ENCODE results near the gene JAKMIP1. TPM values are rescaled to one million over a fixed set of nuclear protein-coding genes. Genes with fewer than 3 reads are reported as not detected.

The JAKMIP1 gene
- total and polyA plus RNA-seq, 2 experiments from 2014 or later: not detected

GRCh38 chr4:6184169-6184568 is 16.2 kb downstream of the JAKMIP1 start:
- no peaks in the 10 kb centered on the region for H3K4me1 ChIP-seq (ENCODE audit: insufficient read depth)
- TF ChIP-seq EZH2 (IDR thresholded peaks at IDR 0.05; ENCODE audit: insufficient read depth, poor library complexity, severe bottlenecking) (no peak), EZH2phosphoT487 (IDR thresholded peaks at IDR 0.05; ENCODE audit: insufficient read depth, low read depth) (no peak)
- DNase-seq: no peak
- H3K27ac ChIP-seq: no peak overlapping the region
- in situ Hi-C loops (cut with MboI): no loop called here
- H3K79me2 ChIP-seq (ENCODE audit: insufficient read depth): no peaks in the 10 kb centered on the region
- H4K20me1 ChIP-seq (ENCODE audit: insufficient read depth): no peaks in the 10 kb centered on the region
- H3K9ac ChIP-seq: no peak overlapping the region
- H3K36me3 ChIP-seq (ENCODE audit: low read depth): no peaks in the 10 kb centered on the region
- no peaks in the 10 kb centered on the region for H3F3A ChIP-seq (ENCODE audit: insufficient read depth)
- no peaks in the 10 kb centered on the region for H3K9me3 ChIP-seq (ENCODE audit: low read depth)
- H3K27me3 ChIP-seq (replicated peaks; ENCODE audit: insufficient read depth): no peaks in the 10 kb centered on the region; the same call in 1 of the 2 replicates
- no peaks in the 10 kb centered on the region for H3K9me2 ChIP-seq (ENCODE audit: insufficient read depth)
- no peak overlapping the region for H3K4me2 ChIP-seq (ENCODE audit: unreplicated experiment)
- H2AFZ ChIP-seq: no peak overlapping the region
- 28 to 40% methylated on average over 5 of the region's 5 CpGs for WGBS, 2 experiments (ENCODE audit: low coverage in 1 of 2, low lambda C conversion rate in 2 of 2, missing lambda C conversion rate in 2 of 2)
- no peak overlapping the region for H3K4me3 ChIP-seq

GRCh38 chr4:6183740-6184139 is 16.6 kb downstream of the JAKMIP1 start:
- H3K9me2 ChIP-seq (ENCODE audit: insufficient read depth): no peaks in the 10 kb centered on the region
- H3K4me3 ChIP-seq: no peak overlapping the region
- no peaks in the 10 kb centered on the region for H3F3A ChIP-seq (ENCODE audit: insufficient read depth)
- no peak for TF ChIP-seq EZH2 (IDR thresholded peaks at IDR 0.05; ENCODE audit: insufficient read depth, poor library complexity, severe bottlenecking)
- H3K79me2 ChIP-seq (ENCODE audit: insufficient read depth): no peaks in the 10 kb centered on the region
- H3K27me3 ChIP-seq (replicated peaks; ENCODE audit: insufficient read depth): no peaks in the 10 kb centered on the region; the same call in 1 of the 2 replicates
- no peak overlapping the region for H3K4me2 ChIP-seq (ENCODE audit: unreplicated experiment)
- H3K27ac ChIP-seq: no peak overlapping the region
- no peaks in the 10 kb centered on the region for H3K9me3 ChIP-seq (ENCODE audit: low read depth)
- H3K36me3 ChIP-seq (ENCODE audit: low read depth): no peaks in the 10 kb centered on the region
- H3K4me1 ChIP-seq (ENCODE audit: insufficient read depth): no peaks in the 10 kb centered on the region
- no peak overlapping the region for H3K9ac ChIP-seq
- H2AFZ ChIP-seq: no peak overlapping the region
- WGBS, 2 experiments (ENCODE audit: low coverage in 1 of 2, low lambda C conversion rate in 2 of 2, missing lambda C conversion rate in 2 of 2): 2 to 4% methylated on average over 4 of the region's 4 CpGs
- in situ Hi-C loops (cut with MboI): no loop called here
- no peaks in the 10 kb centered on the region for H4K20me1 ChIP-seq (ENCODE audit: insufficient read depth)
- DNase-seq: no peak

DNA sequence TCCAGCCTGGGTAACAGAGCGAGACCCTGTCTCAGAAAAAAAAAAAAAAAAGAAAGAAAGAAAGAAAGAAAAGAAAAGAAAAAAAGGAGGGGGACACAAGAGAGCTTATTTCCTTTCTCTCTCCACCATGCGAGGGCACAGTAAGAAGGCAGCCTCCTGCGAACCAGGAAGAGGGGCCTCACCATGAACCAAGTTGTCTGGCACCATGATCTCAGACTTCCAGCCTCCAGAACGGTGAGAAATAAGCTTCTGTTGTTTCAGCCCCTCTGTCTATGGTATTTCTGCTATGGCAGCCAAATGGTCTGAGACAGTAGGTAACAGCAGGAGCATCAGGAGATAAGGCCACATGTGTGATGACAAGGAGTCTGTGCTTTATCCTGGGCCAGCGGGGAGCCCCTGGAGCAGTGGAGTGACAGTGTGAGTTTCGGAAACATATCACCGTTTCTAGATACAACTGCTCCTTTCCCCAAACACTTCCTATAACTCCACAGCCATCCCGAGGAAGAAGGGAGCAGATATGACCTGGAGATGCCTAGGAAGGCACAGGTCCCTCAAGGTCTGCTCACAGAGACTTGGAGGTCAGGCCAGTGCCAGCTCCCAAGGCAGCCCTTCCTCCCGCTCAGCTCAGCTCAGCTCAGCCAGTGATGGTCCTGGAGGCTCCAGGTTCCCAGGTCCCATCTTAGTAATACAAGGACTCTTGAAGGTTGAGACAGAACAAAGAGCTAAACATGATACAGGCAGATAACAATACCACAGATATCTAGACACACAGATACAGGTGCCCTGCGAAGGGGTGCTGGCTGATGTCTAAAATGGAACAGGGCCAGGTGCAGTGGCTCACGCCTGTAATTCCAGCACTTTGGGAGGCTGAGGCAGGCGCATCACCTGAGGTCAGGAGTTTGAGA is 17.7 kb downstream of the JAKMIP1 start:
- Histone ChIP-seq H3K9ac (no peak overlapping the region), H3K4me2 (ENCODE audit: unreplicated experiment) (no peak overlapping the region), H3K36me3 (ENCODE audit: low read depth) (no peaks in the 10 kb centered on the region), H3K27me3 (replicated peaks; ENCODE audit: insufficient read depth) (no peaks in the 10 kb centered on the region; the same call in 1 of the 2 replicates), H3K4me3 (no peak overlapping the region), H3K9me3 (ENCODE audit: low read depth) (no peaks in the 10 kb centered on the region), H2AFZ (no peak overlapping the region), H3F3A (ENCODE audit: insufficient read depth) (no peaks in the 10 kb centered on the region), H4K20me1 (ENCODE audit: insufficient read depth) (no peaks in the 10 kb centered on the region), H3K27ac (no peak overlapping the region), H3K9me2 (ENCODE audit: insufficient read depth) (no peaks in the 10 kb centered on the region), H3K79me2 (ENCODE audit: insufficient read depth) (no peaks in the 10 kb centered on the region), H3K4me1 (ENCODE audit: insufficient read depth) (no peaks in the 10 kb centered on the region)
- WGBS, 2 experiments (ENCODE audit: low coverage in 1 of 2, low lambda C conversion rate in 2 of 2, missing lambda C conversion rate in 2 of 2): 32 to 34% methylated on average over 12 of the region's 12 CpGs
- no peak for DNase-seq
- TF ChIP-seq EZH2 (IDR thresholded peaks at IDR 0.05; ENCODE audit: insufficient read depth, poor library complexity, severe bottlenecking) (no peak), EZH2phosphoT487 (IDR thresholded peaks at IDR 0.05; ENCODE audit: insufficient read depth, low read depth) (no peak)
- in situ Hi-C loops (cut with MboI): no loop called here

GRCh38 chr4:6180841-6181631 is 19.3 kb downstream of the JAKMIP1 start:
- H3K4me3 ChIP-seq: no peak overlapping the region
- no peaks in the 10 kb centered on the region for H3K4me1 ChIP-seq (ENCODE audit: insufficient read depth)
- H4K20me1 ChIP-seq (ENCODE audit: insufficient read depth): no peaks in the 10 kb centered on the region
- no peak overlapping the region for H3K27ac ChIP-seq
- H3K27me3 ChIP-seq (replicated peaks; ENCODE audit: insufficient read depth): no peaks in the 10 kb centered on the region
- no peak overlapping the region for H2AFZ ChIP-seq
- H3K79me2 ChIP-seq (ENCODE audit: insufficient read depth): no peaks in the 10 kb centered on the region
- no peaks in the 10 kb centered on the region for H3K9me2 ChIP-seq (ENCODE audit: insufficient read depth)
- no peaks in the 10 kb centered on the region for H3K36me3 ChIP-seq (ENCODE audit: low read depth)
- DNase-seq: no peak
- in situ Hi-C loops (cut with MboI): no loop called here
- TF ChIP-seq EZH2phosphoT487 (IDR thresholded peaks at IDR 0.05; ENCODE audit: insufficient read depth, low read depth) (no peak), EZH2 (IDR thresholded peaks at IDR 0.05; ENCODE audit: insufficient read depth, poor library complexity, severe bottlenecking) (no peak)
- no peaks in the 10 kb centered on the region for H3K9me3 ChIP-seq (ENCODE audit: low read depth)
- WGBS, 2 experiments (ENCODE audit: low coverage in 1 of 2, low lambda C conversion rate in 2 of 2, missing lambda C conversion rate in 2 of 2): 18 to 23% methylated on average over 7 of the region's 7 CpGs
- no peak overlapping the region for H3K9ac ChIP-seq
- H3K4me2 ChIP-seq (ENCODE audit: unreplicated experiment): no peak overlapping the region
- H3F3A ChIP-seq (ENCODE audit: insufficient read depth): no peaks in the 10 kb centered on the region

Measured in GM23248 (cell line).